PC-9 (cell line): ENCODE measurements around the gene NAT9. TPM values are rescaled to one million over a fixed set of nuclear protein-coding genes. Genes with fewer than 3 reads are reported as not detected.

Experiments used
- BruUV-seq: library from RNA; stranded (reverse); fragments of 400-500 nt; replicated peaks from 2 replicates; lab custom pipeline; 2021; lab: Mats Ljungman, UMichigan
- CTCF ChIA-PET: fragments of 300-600 bp; sonication (Branson Sonifier 250); formaldehyde crosslinking; loops from one replicate; lab custom pipeline; 2022; ENCODE audit warnings: antibody characterized with exemption; lab: Charles Lee
- POLR2A ChIA-PET: fragments of 300-600 bp; sonication (Branson Sonifier 250); formaldehyde crosslinking; loops from one replicate; lab custom pipeline; 2022; ENCODE audit warnings: antibody characterized with exemption; ENCODE audit not compliant: unreplicated experiment; lab: Charles Lee
- DNase-seq, 2 experiments: peaks; one replicate each; pipeline versions ENCODE4 v3.0.0 to v3.0.0-alpha.2; 2015 to 2022; ENCODE audit warnings: mixed read lengths in 1 of 2
- H2AFZ ChIP-seq: fragments of 200-600 bp; sonication (generic); 2 replicates; pipeline ENCODE4 v1.8.1; 2017; ENCODE audit warnings: antibody characterized with exemption
- H3F3A ChIP-seq: fragments of 200-600 bp; sonication (generic); 2 replicates; pipeline ENCODE4 v1.8.1; 2017; ENCODE audit warnings: antibody characterized with exemption, mild to moderate bottlenecking, low read depth; ENCODE audit not compliant: insufficient read depth
- H3K27ac ChIP-seq: fragments of 200-600 bp; sonication (generic); 2 replicates; pipeline ENCODE4 v1.6.1; 2016; ENCODE audit warnings: mixed run types
- H3K27me3 ChIP-seq: fragments of 200-600 bp; sonication (generic); 2 replicates; pipeline ENCODE4 v1.6.1; 2016; ENCODE audit warnings: low read depth, mixed run types; ENCODE audit not compliant: insufficient read depth
- H3K36me3 ChIP-seq: fragments of 200-600 bp; sonication (generic); 2 replicates; pipeline ENCODE4 v1.6.1; 2016; ENCODE audit warnings: low read depth, mixed run types
- H3K4me1 ChIP-seq: fragments of 200-600 bp; sonication (generic); replicated peaks from 2 replicates; pipeline ENCODE4 v1.6.1; 2016; ENCODE audit warnings: mixed run types; ENCODE audit not compliant: insufficient read depth
- H3K4me2 ChIP-seq: fragments of 200-600 bp; sonication (generic); 2 replicates; pipeline ENCODE4 v1.6.1; 2017; ENCODE audit warnings: mixed run types
- H3K4me3 ChIP-seq: fragments of 200-600 bp; sonication (generic); 2 replicates; pipeline ENCODE4 v1.6.1; 2016; ENCODE audit warnings: mixed run types
- H3K79me2 ChIP-seq: fragments of 200-600 bp; sonication (generic); 2 replicates; pipeline ENCODE4 v1.6.1; 2017; ENCODE audit warnings: low read depth, mixed run types
- H3K9me2 ChIP-seq: fragments of 200-600 bp; sonication (generic); 2 replicates; pipeline ENCODE4 v1.8.1; 2017; ENCODE audit warnings: mild to moderate bottlenecking; ENCODE audit not compliant: insufficient read depth
- H3K9me3 ChIP-seq: fragments of 200-600 bp; sonication (generic); 2 replicates; pipeline ENCODE4 v1.8.1; 2016; ENCODE audit warnings: low read depth; ENCODE audit not compliant: insufficient read depth
- H4K20me1 ChIP-seq: fragments of 200-600 bp; sonication (generic); 2 replicates; pipeline ENCODE4 v1.8.1; 2017; ENCODE audit not compliant: insufficient read depth
- CTCF ChIP-seq: fragments of 200-600 bp; sonication (generic); conservative IDR thresholded peaks from 2 replicates; pipeline ENCODE4 v1.6.1; 2017; ENCODE audit warnings: mixed run types, antibody characterized with exemption, mild to moderate bottlenecking, moderate library complexity
- EZH2 ChIP-seq: fragments of 200-600 bp; sonication (generic); IDR thresholded peaks from 2 replicates; pipeline ENCODE4 v1.8.0; 2017; ENCODE audit warnings: antibody characterized with exemption, low read depth
- intact Hi-C: fragments of 100-400 bp; cut with micrococcal nuclease; formaldehyde crosslinking; loops from one replicate; pipeline ENCODE4 v1.10.0; 2022; ENCODE audit not compliant: unreplicated experiment
- total RNA-seq: library from RNA; stranded (reverse); gene quantifications from 2 replicates; pipeline ENCODE4 v1.2.3, GENCODE V29; 2021

Gene NAT9
- total RNA-seq, 1 experiment from 2014 or later = 31.5 TPM

GRCh38 chr17:74729866-74730265 is 46.3 kb downstream of the NAT9 start:
- peaks cover 14% of the 10 kb centered on the region for H3F3A ChIP-seq
- no peak for DNase-seq
- no peak overlapping the region for H3K27ac ChIP-seq
- H3K9me2 ChIP-seq = no peaks in the 10 kb centered on the region
- POLR2A ChIA-PET = no interaction called here
- CTCF ChIA-PET = no interaction called here
- H3K79me2 ChIP-seq = no peaks in the 10 kb centered on the region
- BruUV-seq = no TSS peak
- no peak overlapping the region for H3K4me2 ChIP-seq
- no peak for TF ChIP-seq EZH2
- no peak for TF ChIP-seq CTCF
- H2AFZ ChIP-seq = no peak overlapping the region
- H4K20me1 ChIP-seq = no peaks in the 10 kb centered on the region
- H3K4me3 ChIP-seq = no peak overlapping the region
- H3K36me3 ChIP-seq = no peaks in the 10 kb centered on the region
- H3K4me1 ChIP-seq = no peaks in the 10 kb centered on the region
- H3K27me3 ChIP-seq = peaks cover 42% of the 10 kb centered on the region; the same call in 1 of the 2 replicates
- H3K9me3 ChIP-seq = no peaks in the 10 kb centered on the region
- intact Hi-C loops = no loop called here

GRCh38 chr17:74729368-74729767 is 46.8 kb downstream of the NAT9 start:
- no TSS peak for BruUV-seq
- Histone ChIP-seq H2AFZ (no peak overlapping the region), H3K27me3 (peaks cover 42% of the 10 kb centered on the region; the same call in 1 of the 2 replicates), H3K36me3 (no peaks in the 10 kb centered on the region), H3K4me3 (no peak overlapping the region), H3K27ac (no peak overlapping the region), H3F3A (peaks cover 14% of the 10 kb centered on the region), H3K4me1 (no peaks in the 10 kb centered on the region), H3K9me2 (no peaks in the 10 kb centered on the region), H3K79me2 (no peaks in the 10 kb centered on the region), H3K4me2 (no peak overlapping the region), H3K9me3 (no peaks in the 10 kb centered on the region), H4K20me1 (no peaks in the 10 kb centered on the region)
- TF ChIP-seq CTCF (no peak), EZH2 (no peak)
- POLR2A ChIA-PET = no interaction called here
- CTCF ChIA-PET = no interaction called here
- intact Hi-C loops = no loop called here
- no peak for DNase-seq

- Histone ChIP-seq H3K9me2 (no peaks in the 10 kb centered on the region), H3F3A (peaks cover 14% of the 10 kb centered on the region), H3K9me3 (no peaks in the 10 kb centered on the region), H3K27ac (no peak overlapping the region), H3K4me3 (no peak overlapping the region), H3K79me2 (no peaks in the 10 kb centered on the region), H3K4me1 (no peaks in the 10 kb centered on the region), H3K4me2 (no peak overlapping the region), H2AFZ (no peak overlapping the region), H4K20me1 (no peaks in the 10 kb centered on the region), H3K36me3 (no peaks in the 10 kb centered on the region), H3K27me3 (peaks cover 42% of the 10 kb centered on the region; the same call in 1 of the 2 replicates)
- CTCF ChIA-PET = no interaction called here
- BruUV-seq = no TSS peak
- POLR2A ChIA-PET = no interaction called here
- TF ChIP-seq EZH2 (no peak), CTCF (no peak)
- intact Hi-C loops = no loop called here
- no peak for DNase-seq
These were observed 47.5 kb downstream of the NAT9 start for GRCh38 chr17:74728702-74729075.
